Loucy (cell line): ENCODE measurements around the gene NECTIN1.

ENCODE experiments used
- H2AFZ ChIP-seq: fragments of 200-600 bp; sonication (generic); 2 replicates; pipeline ENCODE4 v1.6.0; 2016; ENCODE audit warnings: antibody characterized with exemption, mild to moderate bottlenecking, low read length, moderate library complexity
- H3F3A ChIP-seq: fragments of 200-600 bp; 2 replicates; pipeline ENCODE4 v1.6.0; 2016; ENCODE audit warnings: antibody characterized with exemption, low read depth, mild to moderate bottlenecking
- H3K27me3 ChIP-seq: fragments of 200-600 bp; sonication (generic); 2 replicates; pipeline ENCODE4 v1.6.1; 2014; ENCODE audit warnings: low read length, mild to moderate bottlenecking; ENCODE audit not compliant: insufficient read depth, poor library complexity, severe bottlenecking
- H3K36me3 ChIP-seq: fragments of 200-600 bp; sonication (generic); 2 replicates; pipeline ENCODE4 v1.6.1; 2016; ENCODE audit warnings: low read length; ENCODE audit not compliant: insufficient read depth
- H3K4me1 ChIP-seq: fragments of 200-600 bp; sonication (generic); 2 replicates; pipeline ENCODE4 v1.5.1; 2014; ENCODE audit warnings: low read length, mild to moderate bottlenecking; ENCODE audit not compliant: insufficient read depth, poor library complexity, severe bottlenecking
- H3K4me2 ChIP-seq: fragments of 200-600 bp; sonication (generic); 2 replicates; pipeline ENCODE4 v1.6.0; 2014; ENCODE audit warnings: antibody characterized with exemption, low read length, low read depth, mild to moderate bottlenecking; ENCODE audit not compliant: poor library complexity, severe bottlenecking
- H3K4me3 ChIP-seq: fragments of 200-600 bp; sonication (generic); 2 replicates; pipeline ENCODE4 v1.5.1; 2014; ENCODE audit warnings: low read length, mild to moderate bottlenecking, mixed read lengths; ENCODE audit not compliant: poor library complexity, severe bottlenecking
- H3K79me2 ChIP-seq: fragments of 200-600 bp; sonication (generic); 2 replicates; pipeline ENCODE4 v1.6.1; 2014; ENCODE audit warnings: low read length; ENCODE audit not compliant: insufficient read depth
- H3K9ac ChIP-seq: fragments of 200-600 bp; sonication (generic); 2 replicates; pipeline ENCODE4 v1.6.0; 2014; ENCODE audit warnings: mild to moderate bottlenecking, low read depth, low read length, moderate library complexity; ENCODE audit not compliant: poor library complexity, severe bottlenecking
- H3K9me2 ChIP-seq: fragments of 200-600 bp; sonication (generic); replicated peaks from 2 replicates; pipeline ENCODE4 v1.6.1; 2016; ENCODE audit warnings: low read depth, low read length, mixed read lengths
- H3K9me3 ChIP-seq: fragments of 200-600 bp; sonication (generic); 2 replicates; pipeline ENCODE4 v1.6.1; 2014; ENCODE audit warnings: mild to moderate bottlenecking, antibody characterized with exemption, low read length, low read depth; ENCODE audit not compliant: insufficient read depth
- H4K20me1 ChIP-seq: fragments of 200-600 bp; sonication (generic); 2 replicates; pipeline ENCODE4 v1.6.0; 2014; ENCODE audit warnings: antibody characterized with exemption, low read length, mild to moderate bottlenecking; ENCODE audit not compliant: insufficient read depth, poor library complexity, severe bottlenecking
- EZH2phosphoT487 ChIP-seq: fragments of 200-600 bp; IDR thresholded peaks from 2 replicates; pipeline ENCODE4 v1.6.1; 2018; ENCODE audit warnings: antibody characterized with exemption, mild to moderate bottlenecking, moderate library complexity, borderline replicate concordance
- TF ChIP-seq, protein P1 (sequence below): fragments of 200-600 bp; sonication (generic); conservative IDR thresholded peaks from 2 replicates; pipeline ENCODE4 v1.5.1; 2014; ENCODE audit warnings: mild to moderate bottlenecking, antibody characterized with exemption, low read length

The NECTIN1 gene

DNA sequence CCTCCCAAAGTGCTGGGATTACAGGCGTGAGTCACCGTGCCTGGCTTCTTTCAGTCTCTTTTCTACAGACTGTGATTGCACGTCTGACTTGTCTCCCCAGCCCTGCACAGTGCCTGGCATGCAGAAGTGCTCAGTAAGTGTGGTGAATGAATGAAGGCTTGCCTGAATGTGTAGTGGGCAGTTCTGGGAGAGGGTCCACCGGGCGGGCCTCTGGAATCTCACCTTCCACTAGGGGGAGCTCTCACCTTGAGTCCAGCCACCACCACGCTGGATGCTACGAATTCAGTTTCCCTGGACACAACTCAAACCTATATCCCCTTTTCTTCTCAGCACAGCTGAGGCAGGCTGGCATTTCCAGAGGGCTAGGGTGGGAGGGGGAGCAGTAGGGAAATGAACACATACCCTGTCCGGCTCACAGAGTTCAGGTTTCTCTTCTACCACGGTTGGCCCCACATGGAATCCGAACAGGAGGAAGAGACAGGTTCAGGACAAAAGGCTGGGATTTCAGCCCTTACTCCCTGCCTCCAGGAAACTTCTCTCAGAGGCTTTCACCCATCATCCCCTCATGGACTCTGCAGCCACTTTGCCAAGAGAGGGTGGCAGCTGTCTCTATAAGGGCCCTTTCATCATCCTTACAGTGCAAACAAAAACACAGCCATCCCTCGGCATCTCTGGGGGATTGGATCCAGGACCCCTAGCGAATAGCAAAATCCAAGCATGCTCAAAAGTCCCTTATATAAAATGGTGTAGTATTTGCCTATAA lies 86.8 kb downstream of the NECTIN1 start:
- Histone ChIP-seq H3K4me3 (no peak overlapping the region), H3K4me2 (no peak overlapping the region), H3K9me2 (no peaks in the 10 kb centered on the region), H3F3A (no peaks in the 10 kb centered on the region), H3K4me1 (no peaks in the 10 kb centered on the region), H3K27me3 (no peaks in the 10 kb centered on the region), H3K79me2 (no peaks in the 10 kb centered on the region), H3K36me3 (no peaks in the 10 kb centered on the region), H3K9ac (no peak overlapping the region), H2AFZ (no peak overlapping the region), H4K20me1 (no peaks in the 10 kb centered on the region), H3K9me3 (no peaks in the 10 kb centered on the region)
- TF ChIP-seq, protein P1, sequence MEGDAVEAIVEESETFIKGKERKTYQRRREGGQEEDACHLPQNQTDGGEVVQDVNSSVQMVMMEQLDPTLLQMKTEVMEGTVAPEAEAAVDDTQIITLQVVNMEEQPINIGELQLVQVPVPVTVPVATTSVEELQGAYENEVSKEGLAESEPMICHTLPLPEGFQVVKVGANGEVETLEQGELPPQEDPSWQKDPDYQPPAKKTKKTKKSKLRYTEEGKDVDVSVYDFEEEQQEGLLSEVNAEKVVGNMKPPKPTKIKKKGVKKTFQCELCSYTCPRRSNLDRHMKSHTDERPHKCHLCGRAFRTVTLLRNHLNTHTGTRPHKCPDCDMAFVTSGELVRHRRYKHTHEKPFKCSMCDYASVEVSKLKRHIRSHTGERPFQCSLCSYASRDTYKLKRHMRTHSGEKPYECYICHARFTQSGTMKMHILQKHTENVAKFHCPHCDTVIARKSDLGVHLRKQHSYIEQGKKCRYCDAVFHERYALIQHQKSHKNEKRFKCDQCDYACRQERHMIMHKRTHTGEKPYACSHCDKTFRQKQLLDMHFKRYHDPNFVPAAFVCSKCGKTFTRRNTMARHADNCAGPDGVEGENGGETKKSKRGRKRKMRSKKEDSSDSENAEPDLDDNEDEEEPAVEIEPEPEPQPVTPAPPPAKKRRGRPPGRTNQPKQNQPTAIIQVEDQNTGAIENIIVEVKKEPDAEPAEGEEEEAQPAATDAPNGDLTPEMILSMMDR: peak; percentile 81
- no peak for TF ChIP-seq EZH2phosphoT487

DNA sequence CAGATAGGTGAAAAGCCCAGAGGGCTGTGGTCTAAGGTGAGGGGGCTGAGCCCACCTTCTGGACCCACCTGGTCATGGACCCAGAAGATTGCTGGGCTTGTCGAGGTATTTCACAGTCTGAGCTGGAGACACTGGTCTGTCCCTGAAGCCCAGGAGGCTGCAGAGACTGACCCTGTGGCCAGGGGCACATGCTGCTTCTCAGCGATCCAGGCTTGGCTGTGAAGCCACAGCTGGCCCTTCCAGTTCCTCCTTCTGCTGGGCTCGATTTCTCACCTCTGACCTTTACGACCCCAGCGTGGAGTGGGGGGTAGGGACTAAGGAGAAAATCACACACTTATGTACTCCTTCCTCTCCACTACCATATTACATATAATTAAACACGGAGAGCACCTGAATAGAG lies 88.5 kb downstream of the NECTIN1 start:
- Histone ChIP-seq H3K36me3 (no peaks in the 10 kb centered on the region), H3K4me3 (no peak overlapping the region), H3K4me1 (no peaks in the 10 kb centered on the region), H3K79me2 (no peaks in the 10 kb centered on the region), H3K9me3 (no peaks in the 10 kb centered on the region), H3K27me3 (no peaks in the 10 kb centered on the region), H3K9ac (no peak overlapping the region), H3K4me2 (no peak overlapping the region), H2AFZ (no peak overlapping the region), H4K20me1 (no peaks in the 10 kb centered on the region), H3F3A (no peaks in the 10 kb centered on the region), H3K9me2 (no peaks in the 10 kb centered on the region)
- TF ChIP-seq, protein P1: no peak
- TF ChIP-seq EZH2phosphoT487: no peak

DNA sequence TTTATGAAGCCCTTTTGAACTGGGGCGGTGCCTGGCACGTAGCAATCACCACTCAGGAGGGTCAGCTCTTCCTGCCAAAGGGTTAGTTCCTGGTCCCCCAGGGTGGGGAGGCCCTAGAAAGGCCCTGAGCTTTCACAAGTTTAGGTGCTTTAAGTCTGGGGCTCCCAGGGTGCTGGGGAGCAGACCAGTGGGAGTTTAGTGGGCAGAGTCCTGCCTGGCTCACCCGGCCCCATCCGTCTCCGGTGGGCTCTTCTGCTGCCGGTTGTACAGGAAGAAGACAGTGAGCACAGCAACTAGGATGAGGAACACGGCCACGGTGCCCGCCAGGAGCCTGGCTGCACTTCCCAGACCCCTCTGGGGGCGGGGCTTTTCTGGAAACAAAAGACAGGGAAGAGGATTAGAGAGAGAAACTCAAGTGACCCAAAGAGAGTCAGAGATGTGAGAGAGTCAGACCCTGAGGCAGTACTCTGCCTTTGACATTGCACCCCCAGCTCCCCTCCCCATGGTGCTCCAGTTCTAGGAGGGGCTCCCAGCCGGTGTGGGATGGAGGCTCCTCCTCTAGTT lies 89.3 kb downstream of the NECTIN1 start:
- no peaks in the 10 kb centered on the region for H3K9me2 ChIP-seq
- H3K4me3 ChIP-seq: no peak overlapping the region
- H3K79me2 ChIP-seq: no peaks in the 10 kb centered on the region
- H4K20me1 ChIP-seq: no peaks in the 10 kb centered on the region
- H3K27me3 ChIP-seq: no peaks in the 10 kb centered on the region
- TF ChIP-seq EZH2phosphoT487: no peak
- TF ChIP-seq, protein P1: no peak
- no peaks in the 10 kb centered on the region for H3K9me3 ChIP-seq
- no peak overlapping the region for H3K9ac ChIP-seq
- no peaks in the 10 kb centered on the region for H3K4me1 ChIP-seq
- no peak overlapping the region for H2AFZ ChIP-seq
- H3F3A ChIP-seq: no peaks in the 10 kb centered on the region
- H3K36me3 ChIP-seq: no peaks in the 10 kb centered on the region
- H3K4me2 ChIP-seq: no peak overlapping the region
